ENCODE data around the gene HACD2.
"Not testable (repeated sequence)": the region's sequence is repeated elsewhere in the genome, so short reads cannot be mapped to it uniquely, and the experiment has no call there.

The HACD2 gene

DNA sequence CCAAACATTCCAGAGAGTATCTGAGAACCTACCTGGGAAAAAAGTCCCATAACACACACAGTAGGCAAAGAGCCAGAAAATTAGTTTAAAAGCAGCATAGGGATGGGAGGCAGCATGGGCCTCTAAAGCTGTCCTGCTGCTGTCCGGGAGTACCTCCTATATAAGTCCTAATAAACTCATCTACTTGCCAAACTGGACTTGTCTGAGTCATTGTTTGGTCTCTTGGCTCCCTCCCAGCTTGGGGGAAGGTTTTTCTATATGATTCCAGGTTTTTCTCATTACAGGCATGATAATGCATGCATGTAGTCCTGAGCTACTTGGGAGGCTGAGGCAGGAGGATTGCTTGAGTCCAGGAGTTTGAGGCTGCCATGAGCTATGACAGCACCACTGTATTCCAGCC lies 17.5 kb upstream of the HACD2 start:
- CTCF ChIA-PET = interaction anchor here (1.0 kb wide), 1 partner anchor 50 kb away, joined by 3 read pairs; no protein-coding TSS in a partner anchor
- Mint-ChIP-seq H3K27me3 (no peaks in the 10 kb centered on the region), H3K9me3 (no peaks in the 10 kb centered on the region), H3K27ac (no peak overlapping the region), H3K36me3 (peaks cover 5% of the 10 kb centered on the region), H3K4me3 (no peak overlapping the region), H3K4me1 (no peaks in the 10 kb centered on the region)
- no peak for DNase-seq

DNA sequence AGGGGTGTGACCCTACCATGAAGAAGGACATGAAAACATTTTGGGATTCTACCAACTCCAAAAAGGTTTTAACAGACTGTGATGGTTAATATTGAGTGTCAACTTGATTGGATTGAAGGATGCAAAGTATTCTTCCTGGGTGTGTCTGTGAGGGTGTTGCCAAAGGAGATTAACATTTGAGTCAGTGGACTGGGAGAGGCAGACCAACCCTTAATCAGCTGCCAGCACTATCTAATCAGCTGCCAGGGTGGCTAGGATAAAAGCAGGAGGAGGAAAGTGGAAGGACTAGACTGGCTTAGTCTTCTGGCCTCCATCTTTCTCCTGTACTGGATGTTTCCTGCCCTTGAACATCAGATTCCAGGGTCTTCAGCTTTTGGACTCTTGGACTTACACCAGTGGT lies 16.0 kb upstream of the HACD2 start:
- CTCF ChIA-PET, H3K27ac Mint-ChIP-seq, H3K9me3 Mint-ChIP-seq, H3K4me1 Mint-ChIP-seq, H3K4me3 Mint-ChIP-seq, H3K36me3 Mint-ChIP-seq, DNase-seq, H3K27me3 Mint-ChIP-seq: not testable (repeated sequence)

DNA sequence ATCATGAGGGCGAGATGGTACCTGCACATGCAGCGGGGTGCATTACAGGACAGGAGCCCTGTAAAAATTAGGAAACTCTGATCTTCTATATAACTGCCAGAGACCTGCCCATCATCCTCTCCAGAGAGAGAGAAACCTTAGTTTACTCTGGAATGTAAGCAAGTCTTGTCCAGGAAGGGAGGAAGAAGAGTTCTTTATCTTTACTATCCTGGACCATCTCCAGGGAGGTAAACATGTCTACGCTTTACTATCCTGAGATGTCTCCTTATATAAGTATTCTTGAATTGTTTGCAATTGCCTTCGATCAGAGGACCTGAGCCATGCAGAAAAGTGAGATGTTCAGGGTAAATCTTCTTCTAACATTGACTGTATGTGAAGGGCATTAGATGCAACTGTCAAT lies 12.7 kb upstream of the HACD2 start:
- peaks cover 2% of the 10 kb centered on the region for H3K9me3 Mint-ChIP-seq
- peaks cover 5% of the 10 kb centered on the region for H3K36me3 Mint-ChIP-seq
- CTCF ChIA-PET = no interaction called here

DNA sequence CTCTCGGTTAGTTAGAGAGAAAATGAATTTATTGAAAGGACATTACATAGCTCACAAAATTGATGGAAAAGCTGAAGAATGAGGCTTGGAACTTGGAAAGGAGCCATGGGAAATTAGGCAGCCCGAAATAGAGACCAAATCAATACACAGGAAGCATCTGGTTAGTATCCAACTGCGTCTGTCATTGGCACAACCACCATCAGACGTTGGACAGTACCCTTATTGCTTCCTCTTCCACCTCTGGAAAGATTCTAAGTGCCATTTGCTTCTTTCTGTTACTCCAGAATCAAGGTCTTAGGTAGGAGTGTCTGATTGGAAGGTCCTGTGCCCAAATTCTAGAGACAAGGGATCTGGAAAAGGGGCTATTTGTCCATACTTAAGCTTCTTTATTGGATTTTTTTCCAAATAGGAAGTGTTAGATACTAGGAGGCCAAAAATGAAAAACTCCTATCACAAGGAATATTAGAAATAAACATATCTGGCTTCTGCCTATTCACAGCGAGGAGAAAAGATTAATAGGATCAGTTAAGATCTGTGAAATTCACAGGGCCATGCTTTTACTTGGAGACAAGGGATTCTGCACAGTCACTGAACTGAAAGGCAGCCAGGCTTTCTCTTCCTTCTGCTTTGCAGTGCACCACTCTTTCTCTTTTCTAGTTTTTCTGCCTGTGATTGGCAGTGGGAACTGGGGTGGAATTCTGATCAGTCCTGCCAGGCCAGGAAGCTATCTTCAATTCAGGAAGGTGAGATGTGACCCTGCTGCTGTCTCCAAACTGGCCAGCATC lies 10.7 kb upstream of the HACD2 start:
- CTCF ChIA-PET = interaction anchor here (1.3 kb wide), 1 partner anchor 37 kb away, joined by 3 read pairs; no protein-coding TSS in a partner anchor
- H3K9me3 Mint-ChIP-seq = peaks cover 11% of the 10 kb centered on the region
- no peak for DNase-seq
- H3K4me3 Mint-ChIP-seq = no peak overlapping the region
- no peaks in the 10 kb centered on the region for H3K4me1 Mint-ChIP-seq
- H3K27ac Mint-ChIP-seq = no peak overlapping the region
- H3K36me3 Mint-ChIP-seq = peaks cover 19% of the 10 kb centered on the region
- no peaks in the 10 kb centered on the region for H3K27me3 Mint-ChIP-seq

More for the DNA sequence above, 12.7 kb upstream of the HACD2 start:
- H3K4me1 Mint-ChIP-seq = no peaks in the 10 kb centered on the region
- H3K27me3 Mint-ChIP-seq = no peaks in the 10 kb centered on the region
- H3K27ac Mint-ChIP-seq = no peak overlapping the region
- H3K4me3 Mint-ChIP-seq = no peak overlapping the region
- no peak for DNase-seq

DNA sequence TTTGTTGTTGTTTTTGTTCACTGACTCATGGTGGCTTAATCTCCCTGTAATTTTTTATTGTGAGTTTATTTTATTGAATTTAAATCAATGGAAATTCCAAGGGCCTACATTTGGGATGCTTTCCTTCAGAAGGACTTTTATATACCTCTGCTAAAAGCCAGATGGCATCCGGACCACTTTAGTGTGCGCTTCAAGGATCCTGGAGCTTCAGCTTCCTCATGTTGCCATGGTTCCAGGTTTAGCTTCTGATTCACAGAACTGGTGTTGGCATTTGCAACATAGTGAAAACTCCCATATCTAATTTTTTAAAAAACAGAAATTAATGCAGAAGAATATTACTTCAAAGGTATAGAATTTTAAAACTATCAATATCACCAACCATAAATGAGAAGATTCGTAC lies 8.5 kb upstream of the HACD2 start:
- H3K27me3 Mint-ChIP-seq = no peaks in the 10 kb centered on the region
- no peak overlapping the region for H3K27ac Mint-ChIP-seq
- peaks cover 33% of the 10 kb centered on the region for H3K36me3 Mint-ChIP-seq
- H3K4me3 Mint-ChIP-seq = no peak overlapping the region
- no peaks in the 10 kb centered on the region for H3K4me1 Mint-ChIP-seq
- peaks cover 30% of the 10 kb centered on the region for H3K9me3 Mint-ChIP-seq
- no peak for DNase-seq
- CTCF ChIA-PET = no interaction called here

DNA sequence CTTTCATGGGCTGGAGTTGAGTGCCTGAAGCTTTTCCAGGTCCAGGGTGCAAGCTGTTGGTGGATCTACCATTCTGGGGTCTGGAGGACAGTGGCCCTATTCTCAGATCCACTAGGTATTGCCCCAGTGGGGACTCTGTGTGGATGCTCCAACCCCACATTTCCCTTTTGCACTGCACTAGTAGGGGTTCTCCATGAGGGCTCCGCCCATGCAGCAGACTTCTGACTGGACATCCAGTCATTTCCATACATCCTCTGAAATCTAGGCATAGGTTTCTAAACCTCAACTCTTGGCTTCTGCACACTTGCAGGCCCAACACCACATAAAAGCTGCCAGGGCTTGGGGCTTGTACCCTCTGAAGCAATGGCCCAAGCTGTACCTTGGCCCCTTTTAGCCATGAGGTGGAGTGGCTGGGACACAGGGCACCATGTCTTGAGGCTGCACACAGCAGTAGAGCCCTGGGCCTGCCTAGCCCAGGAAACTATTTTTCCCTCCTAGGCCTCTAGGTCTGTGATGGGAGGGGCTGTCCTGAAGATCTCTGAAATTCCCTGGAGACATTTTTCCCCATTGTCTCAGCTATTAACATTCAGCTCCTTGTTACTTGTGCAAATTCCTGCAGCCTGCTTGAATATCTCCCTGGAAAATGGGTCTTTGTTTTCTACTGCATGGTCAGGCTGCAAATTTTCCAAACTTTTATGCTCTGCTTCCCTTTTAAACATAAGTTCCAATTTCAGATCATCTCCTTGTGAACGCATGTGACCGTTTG lies 6.0 kb upstream of the HACD2 start:
- CTCF ChIA-PET = no interaction called here
- peaks cover 35% of the 10 kb centered on the region for H3K9me3 Mint-ChIP-seq
- DNase-seq = no peak

DNA sequence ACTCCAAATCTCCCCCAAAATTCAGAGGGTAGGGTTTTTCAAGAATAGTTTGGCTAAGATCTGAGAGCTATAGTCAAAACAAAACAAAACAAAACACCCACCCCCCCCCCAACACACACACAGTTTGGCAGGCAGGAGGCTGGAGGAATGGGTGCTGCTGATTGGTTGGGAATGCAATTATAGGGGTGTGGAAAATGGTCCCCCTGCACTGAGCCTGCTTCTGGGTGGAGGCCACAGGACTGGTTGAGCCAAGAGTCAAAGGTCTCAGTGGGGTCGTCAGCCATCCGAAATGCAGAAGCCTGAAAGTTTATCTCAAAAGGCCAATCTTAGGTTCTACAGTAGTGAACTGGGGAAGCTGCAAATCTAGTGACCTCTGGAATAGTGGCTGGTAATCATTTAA lies 2.5 kb upstream of the HACD2 start:
- Mint-ChIP-seq H3K4me1 (peaks cover 25% of the 10 kb centered on the region), H3K36me3 (peaks cover 40% of the 10 kb centered on the region), H3K27ac (no peak overlapping the region), H3K4me3 (no peak overlapping the region), H3K9me3 (peaks cover 33% of the 10 kb centered on the region), H3K27me3 (no peaks in the 10 kb centered on the region)
- CTCF ChIA-PET = no interaction called here
- no peak for DNase-seq

More for the DNA sequence above, 6.0 kb upstream of the HACD2 start:
- Mint-ChIP-seq H3K36me3 (peaks cover 41% of the 10 kb centered on the region), H3K4me3 (no peak overlapping the region), H3K4me1 (peaks cover 7% of the 10 kb centered on the region), H3K27ac (no peak overlapping the region), H3K27me3 (no peaks in the 10 kb centered on the region)

DNA sequence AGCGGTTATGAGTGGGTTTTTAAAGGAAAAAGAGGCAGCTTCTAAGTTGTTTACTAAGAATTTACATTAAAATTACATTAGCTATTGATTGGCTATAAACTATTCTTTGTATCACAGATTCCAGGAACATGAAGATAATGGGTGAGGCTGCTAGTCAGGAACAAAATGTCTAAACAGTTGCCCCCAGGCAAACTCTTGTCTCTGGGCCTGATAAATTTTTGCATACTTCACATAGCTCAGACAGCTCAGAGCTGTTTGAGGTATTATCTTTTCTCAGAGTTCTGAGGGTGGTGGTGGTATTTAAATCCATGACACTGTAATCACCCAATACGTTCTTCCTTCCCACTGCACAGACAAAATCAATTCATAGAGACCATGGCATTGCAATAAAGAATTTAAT lies 2.1 kb upstream of the HACD2 start:
- no peak for DNase-seq
- Mint-ChIP-seq H3K36me3 (peaks cover 37% of the 10 kb centered on the region), H3K4me3 (peak overlapping the region; percentile 12), H3K27ac (no peak overlapping the region), H3K27me3 (no peaks in the 10 kb centered on the region), H3K4me1 (peaks cover 28% of the 10 kb centered on the region), H3K9me3 (peaks cover 33% of the 10 kb centered on the region)
- CTCF ChIA-PET = no interaction called here

DNA sequence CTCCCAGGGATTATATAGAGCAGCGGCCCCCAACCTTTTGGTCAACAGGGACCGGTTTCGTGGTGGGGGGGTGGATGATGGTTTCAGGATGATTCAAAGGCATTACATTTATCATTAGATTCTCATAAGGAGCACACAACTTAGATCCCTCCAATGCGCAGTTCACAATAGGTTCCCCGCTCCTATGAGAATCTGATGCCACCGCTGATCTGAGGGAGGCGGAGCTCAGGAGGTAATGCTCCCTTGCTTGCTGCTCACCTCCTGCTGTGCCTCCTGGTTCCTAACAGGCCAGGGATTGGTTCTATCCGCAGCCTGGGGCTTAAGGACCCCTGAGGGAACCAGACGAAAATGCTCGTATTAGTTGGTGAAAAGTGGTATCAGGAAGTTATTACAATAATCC lies 1.3 kb upstream of the HACD2 start:
- Mint-ChIP-seq H3K36me3 (peaks cover 38% of the 10 kb centered on the region), H3K27ac (no peak overlapping the region), H3K4me3 (no peak overlapping the region), H3K9me3 (peaks cover 27% of the 10 kb centered on the region), H3K27me3 (no peaks in the 10 kb centered on the region), H3K4me1 (peaks cover 31% of the 10 kb centered on the region)
- CTCF ChIA-PET = no interaction called here
- DNase-seq = peak; percentile 54

DNA sequence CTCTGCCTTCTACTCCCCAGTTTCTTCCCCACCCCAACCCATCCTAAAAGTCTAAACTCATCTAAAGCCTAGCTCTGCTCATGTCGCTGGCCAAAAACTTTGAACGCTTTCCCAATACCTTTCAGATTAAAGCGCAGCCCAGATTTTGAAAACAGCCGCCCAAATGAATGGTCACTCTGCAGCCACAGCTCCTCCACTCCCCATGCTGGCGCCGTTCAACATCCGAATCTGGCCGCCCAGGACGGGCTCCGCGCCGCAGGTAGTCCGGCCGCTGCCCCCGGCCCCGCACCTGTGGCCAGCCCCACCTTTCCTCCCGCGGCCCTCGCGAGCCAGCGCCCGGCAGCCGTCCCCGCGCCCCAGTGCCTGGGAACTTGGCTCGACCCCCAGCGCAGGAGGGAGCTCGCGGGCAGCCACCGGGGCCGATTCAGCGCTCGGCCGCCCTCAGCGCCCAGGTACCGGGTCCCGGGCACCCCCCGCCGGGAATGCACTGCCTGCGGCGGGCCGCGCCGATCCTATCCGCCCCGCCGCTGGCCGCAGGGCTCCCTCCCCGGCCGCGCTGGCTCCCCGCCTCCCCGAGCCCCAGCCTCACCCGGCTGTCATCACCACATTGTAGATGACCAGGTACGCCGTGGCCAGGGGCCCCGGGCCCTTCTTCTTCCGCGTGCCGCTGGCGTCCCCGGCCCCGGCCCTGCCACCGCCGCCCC lies 417 bp downstream of the HACD2 start:
- H3K4me3 Mint-ChIP-seq = no peak overlapping the region

DNA sequence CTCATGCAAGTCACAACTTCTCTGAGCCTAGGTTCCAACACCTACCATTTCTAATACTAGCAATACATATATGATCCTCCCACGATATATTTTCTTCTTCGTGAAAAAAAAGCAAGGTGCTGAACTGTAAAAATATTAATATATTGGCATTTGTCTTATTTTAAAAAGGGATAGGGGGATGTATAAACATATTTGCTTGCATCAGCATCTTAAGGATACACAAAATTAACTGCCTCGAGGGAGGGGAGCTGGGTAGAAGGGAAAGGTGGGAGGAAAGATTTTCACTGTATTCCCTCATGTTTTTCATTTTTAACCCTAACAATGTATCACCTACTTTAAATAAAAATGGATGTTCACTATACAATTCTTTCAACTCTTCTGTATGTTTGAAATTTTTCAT lies 1.3 kb downstream of the HACD2 start:
- H3K27ac Mint-ChIP-seq = no peak overlapping the region
- H3K4me1 Mint-ChIP-seq = peaks cover 31% of the 10 kb centered on the region
- DNase-seq = no peak
- H3K9me3 Mint-ChIP-seq = peaks cover 5% of the 10 kb centered on the region
- peaks cover 30% of the 10 kb centered on the region for H3K36me3 Mint-ChIP-seq
- CTCF ChIA-PET = interaction anchor here (1.2 to 1.3 kb wide), 2 partner anchors 9 to 19 kb away, joined by 3 read pairs; no protein-coding TSS in a partner anchor
- H3K4me3 Mint-ChIP-seq = no peak overlapping the region
- H3K27me3 Mint-ChIP-seq = no peaks in the 10 kb centered on the region

More for the DNA sequence above, 417 bp downstream of the HACD2 start:
- Mint-ChIP-seq H3K36me3 (peaks cover 34% of the 10 kb centered on the region), H3K4me1 (peaks cover 31% of the 10 kb centered on the region), H3K27ac (peak overlapping the region; percentile 16), H3K9me3 (peaks cover 13% of the 10 kb centered on the region), H3K27me3 (no peaks in the 10 kb centered on the region)
- CTCF ChIA-PET = interaction anchor here (1.2 to 1.3 kb wide), 2 partner anchors 10 to 20 kb away, joined by 3 read pairs; no protein-coding TSS in a partner anchor
- no peak for DNase-seq

DNA sequence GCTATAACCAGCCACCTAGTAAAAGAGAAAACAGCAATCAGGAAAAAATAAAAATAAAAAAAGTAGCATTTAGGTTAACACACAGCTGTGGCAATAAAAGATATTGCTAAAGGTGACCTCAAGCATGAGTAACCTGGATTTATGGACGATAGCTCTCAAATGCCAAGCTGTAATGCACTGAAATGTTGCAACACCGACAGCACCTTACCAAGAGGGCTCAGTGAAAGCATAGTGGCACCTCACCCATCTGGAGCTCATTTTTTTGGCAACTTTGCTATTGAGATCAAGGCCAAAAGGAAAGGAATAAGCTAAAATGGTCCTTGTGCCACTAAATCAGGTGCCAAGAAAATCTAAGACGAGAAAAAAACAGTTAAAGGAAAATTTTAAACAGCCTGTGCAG lies 2.5 kb downstream of the HACD2 start:
- Mint-ChIP-seq H3K4me1 (peaks cover 27% of the 10 kb centered on the region), H3K4me3 (no peak overlapping the region), H3K27me3 (no peaks in the 10 kb centered on the region), H3K27ac (no peak overlapping the region), H3K9me3 (peaks cover 3% of the 10 kb centered on the region), H3K36me3 (peaks cover 32% of the 10 kb centered on the region)
- DNase-seq = no peak
- CTCF ChIA-PET = interaction anchor here (0.7 kb wide), 1 partner anchor 11 kb away, joined by 3 read pairs; no protein-coding TSS in a partner anchor

DNA sequence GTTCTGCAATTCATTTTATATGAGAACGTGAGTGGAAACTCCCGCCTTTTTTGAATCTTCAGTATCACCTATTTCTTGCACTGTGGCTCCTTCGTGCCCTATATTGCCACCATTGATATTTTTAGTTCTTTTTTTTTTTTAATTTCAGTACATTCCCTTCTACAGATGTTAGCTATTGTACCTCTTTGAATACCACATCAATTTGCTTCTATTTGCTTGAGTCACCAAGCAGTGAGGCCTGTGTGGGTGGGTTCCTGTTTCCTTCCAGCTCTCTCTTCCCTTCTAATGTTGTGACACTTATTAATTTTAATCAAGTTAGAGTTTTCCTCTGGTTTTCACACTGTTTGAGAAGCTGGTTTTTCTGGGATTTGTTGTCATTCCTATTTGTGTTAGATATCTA lies 8.7 kb downstream of the HACD2 start:
- no peak overlapping the region for H3K27ac Mint-ChIP-seq
- H3K4me1 Mint-ChIP-seq = peaks cover 4% of the 10 kb centered on the region
- no peak for DNase-seq
- no peaks in the 10 kb centered on the region for H3K9me3 Mint-ChIP-seq
- peaks cover 26% of the 10 kb centered on the region for H3K36me3 Mint-ChIP-seq
- H3K4me3 Mint-ChIP-seq = no peak overlapping the region
- H3K27me3 Mint-ChIP-seq = no peaks in the 10 kb centered on the region
- CTCF ChIA-PET = interaction anchor here (1.2 to 1.5 kb wide), 2 partner anchors 16 to 17 kb away, joined by 3 read pairs; no protein-coding TSS in a partner anchor

DNA sequence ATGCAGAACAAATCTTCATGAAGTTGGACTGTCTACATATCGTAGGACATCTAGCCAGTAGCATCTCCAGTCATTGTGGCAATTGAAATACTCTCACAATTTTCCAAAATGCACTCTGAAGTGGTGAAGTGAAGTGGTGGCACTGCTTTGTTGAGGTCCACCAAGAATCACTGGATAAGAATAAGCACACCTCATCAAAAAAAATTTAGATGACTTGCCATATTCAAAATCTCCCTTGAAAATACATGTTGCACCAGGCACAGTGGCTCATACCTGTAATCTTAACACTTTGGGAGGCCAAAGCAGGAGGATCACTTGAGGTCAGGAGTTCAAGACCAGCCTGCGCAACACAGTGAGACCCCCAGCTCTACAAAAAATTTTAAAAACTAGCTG lies 12.9 kb downstream of the HACD2 start:
- DNase-seq = no peak
- H3K27ac Mint-ChIP-seq = no peak overlapping the region
- peaks cover 4% of the 10 kb centered on the region for H3K4me1 Mint-ChIP-seq
- peaks cover 8% of the 10 kb centered on the region for H3K36me3 Mint-ChIP-seq
- no peaks in the 10 kb centered on the region for H3K9me3 Mint-ChIP-seq
- no peaks in the 10 kb centered on the region for H3K27me3 Mint-ChIP-seq
- H3K4me3 Mint-ChIP-seq = no peak overlapping the region
- CTCF ChIA-PET = no interaction called here
